Upper lobe of right lung (tissue), 1 donor: ENCODE data around the gene PTP4A1. TPM values are rescaled to one million over a fixed set of nuclear protein-coding genes. Genes with fewer than 3 reads are reported as not detected.
"Not testable (repeated sequence)": the region's sequence is repeated elsewhere in the genome, so short reads cannot be mapped to it uniquely, and the experiment has no call there.

Experiments used
- ATAC-seq: fragments of 200-7000 bp; cut with Tn5 transposase; one replicate; pipeline ENCODE4 v1.9.1; 2020; ENCODE audit warnings: mild to moderate bottlenecking, moderate library complexity
- DNase-seq: peaks from one replicate; pipeline ENCODE4 v3.0.0-alpha.2; 2020
- H3K27ac ChIP-seq: fragments of 200-600 bp; one replicate; pipeline ENCODE4 v1.8.0; 2022
- H3K27me3 ChIP-seq: fragments of 200-600 bp; one replicate; pipeline ENCODE4 v1.8.0; 2022; ENCODE audit warnings: mild to moderate bottlenecking
- H3K36me3 ChIP-seq: fragments of 200-600 bp; one replicate; pipeline ENCODE4 v1.8.0; 2022
- H3K4me1 ChIP-seq: fragments of 200-600 bp; one replicate; pipeline ENCODE4 v1.8.0; 2022
- H3K4me3 ChIP-seq: fragments of 200-600 bp; one replicate; pipeline ENCODE4 v1.8.0; 2022; ENCODE audit warnings: mild to moderate bottlenecking
- H3K9me3 ChIP-seq: fragments of 200-600 bp; one replicate; pipeline ENCODE4 v1.8.0; 2022
- CTCF ChIP-seq: fragments of 200-600 bp; IDR thresholded peaks from one replicate; pipeline ENCODE4 v1.8.0; 2022; ENCODE audit warnings: antibody characterized with exemption
- intact Hi-C: fragments of 100-400 bp; cut with DNase I; formaldehyde crosslinking; loops from one replicate; pipeline ENCODE4 v1.11.0; 2022
- total RNA-seq: library from RNA; stranded (reverse); fragmentation: NEBNext Ultra II Directional; extraction: Animal tissue kit (Norgen Biotek cat#: 25700); gene quantifications from one replicate; pipeline ENCODE4 v1.2.1, GENCODE V29; 2021
- donor health status: DM: no; HTN: yes; CAD: no; lungs with severe emphysema.

Gene PTP4A1
- total RNA-seq, 1 donor from 2014 or later = 55.6 TPM

GRCh38 chr6:63584125-63584514 is 11.8 kb downstream of the PTP4A1 start:
- H3K27ac ChIP-seq = no peak overlapping the region
- ATAC-seq (no peak), DNase-seq (no peak)
- intact Hi-C loops = no loop called here
- H3K27me3 ChIP-seq = no peaks in the 10 kb centered on the region
- H3K9me3 ChIP-seq = no peaks in the 10 kb centered on the region
- no peaks in the 10 kb centered on the region for H3K4me1 ChIP-seq
- no peak for TF ChIP-seq CTCF
- H3K4me3 ChIP-seq = no peak overlapping the region
- peaks cover 38% of the 10 kb centered on the region for H3K36me3 ChIP-seq

GRCh38 chr6:63584566-63584965 is 12.3 kb downstream of the PTP4A1 start:
- intact Hi-C loops = no loop called here
- DNase-seq (no peak), ATAC-seq (no peak)
- H3K4me3 ChIP-seq = no peak overlapping the region
- TF ChIP-seq CTCF = no peak
- no peaks in the 10 kb centered on the region for H3K9me3 ChIP-seq
- H3K36me3 ChIP-seq = peaks cover 34% of the 10 kb centered on the region
- no peak overlapping the region for H3K27ac ChIP-seq
- no peaks in the 10 kb centered on the region for H3K4me1 ChIP-seq
- H3K27me3 ChIP-seq = no peaks in the 10 kb centered on the region

GRCh38 chr6:63585652-63586051 is 13.4 kb downstream of the PTP4A1 start:
- H3K9me3 ChIP-seq, ATAC-seq, H3K4me1 ChIP-seq, H3K27ac ChIP-seq, H3K4me3 ChIP-seq, H3K27me3 ChIP-seq, DNase-seq, intact Hi-C loops: not testable (repeated sequence)
- H3K36me3 ChIP-seq = peaks cover 23% of the 10 kb centered on the region

GRCh38 chr6:63589952-63590411 is 17.7 kb downstream of the PTP4A1 start:
- Histone ChIP-seq H3K4me1 (no peaks in the 10 kb centered on the region), H3K36me3 (no peaks in the 10 kb centered on the region), H3K4me3 (no peak overlapping the region), H3K27ac (no peak overlapping the region), H3K27me3 (no peaks in the 10 kb centered on the region), H3K9me3 (no peaks in the 10 kb centered on the region)
- no peak for DNase-seq
- TF ChIP-seq CTCF = no peak
- ATAC-seq = no peak
- intact Hi-C loops = loop anchor here (10.0 kb wide), 1 partner anchor 175 kb away; no protein-coding TSS in a partner anchor

GRCh38 chr6:63592886-63593285 is 20.6 kb downstream of the PTP4A1 start:
- DNase-seq (no peak), ATAC-seq (no peak)
- H3K27me3 ChIP-seq = peaks cover 4% of the 10 kb centered on the region
- no peak overlapping the region for H3K27ac ChIP-seq
- intact Hi-C loops = loop anchor here (10.0 kb wide), 1 partner anchor 172 kb away; no protein-coding TSS in a partner anchor
- peaks cover 3% of the 10 kb centered on the region for H3K4me1 ChIP-seq
- TF ChIP-seq CTCF = no peak
- no peak overlapping the region for H3K4me3 ChIP-seq
- H3K9me3 ChIP-seq = no peaks in the 10 kb centered on the region
- H3K36me3 ChIP-seq = no peaks in the 10 kb centered on the region

GRCh38 chr6:63597141-63598048 is 25.1 kb downstream of the PTP4A1 start:
- H3K27me3 ChIP-seq = peaks cover 4% of the 10 kb centered on the region
- DNase-seq (no peak), ATAC-seq (no peak)
- no peak overlapping the region for H3K27ac ChIP-seq
- H3K4me1 ChIP-seq = peaks cover 9% of the 10 kb centered on the region
- H3K4me3 ChIP-seq = peak overlapping the region; percentile 56
- no peaks in the 10 kb centered on the region for H3K36me3 ChIP-seq
- H3K9me3 ChIP-seq = no peaks in the 10 kb centered on the region
- intact Hi-C loops = loop anchor here (10.0 kb wide), 1 partner anchor 167 kb away; no protein-coding TSS in a partner anchor
- no peak for TF ChIP-seq CTCF
